Progenitor cell of endocrine pancreas (in vitro differentiated cells): ENCODE data around the gene USP25. TPM values are rescaled to one million over a fixed set of nuclear protein-coding genes. Genes with fewer than 3 reads are reported as not detected.

ENCODE experiments used
- DNase-seq: peaks from one replicate; pipeline ENCODE4 v3.0.0; 2021; ENCODE audit warnings: low spot score; ENCODE audit not compliant: unreplicated experiment
- H3K27ac Mint-ChIP-seq: 2 replicates; pipeline ENCODE4 v1.8.0; 2021; ENCODE audit warnings: mild to moderate bottlenecking, moderate library complexity, mixed read lengths
- H3K27me3 Mint-ChIP-seq: 2 replicates; pipeline ENCODE4 v1.8.0; 2021; ENCODE audit warnings: mixed read lengths
- H3K36me3 Mint-ChIP-seq: 2 replicates; pipeline ENCODE4 v1.8.0; 2022; ENCODE audit warnings: mixed read lengths; ENCODE audit not compliant: insufficient read depth
- H3K4me1 Mint-ChIP-seq: 2 replicates; pipeline ENCODE4 v1.8.0; 2021; ENCODE audit warnings: low read depth, mixed read lengths
- H3K4me3 Mint-ChIP-seq: 2 replicates; pipeline ENCODE4 v1.8.0; 2021; ENCODE audit warnings: low read depth, mild to moderate bottlenecking, moderate library complexity, mixed read lengths
- H3K9me3 Mint-ChIP-seq: 2 replicates; pipeline ENCODE4 v1.8.0; 2021; ENCODE audit warnings: low read depth, mixed read lengths
- CTCF ChIP-seq: fragments of 200-600 bp; sonication (generic); IDR thresholded peaks from one replicate; pipeline ENCODE4 v1.5.0; 2021; ENCODE audit warnings: antibody characterized with exemption, mild to moderate bottlenecking; ENCODE audit not compliant: unreplicated experiment
- total RNA-seq: library from RNA; stranded (reverse); gene quantifications from 2 replicates; pipeline ENCODE4 v1.2.1, GENCODE V29; 2021

Gene USP25
- total RNA-seq, 1 donor from 2014 or later, result 48.8 TPM

DNA sequence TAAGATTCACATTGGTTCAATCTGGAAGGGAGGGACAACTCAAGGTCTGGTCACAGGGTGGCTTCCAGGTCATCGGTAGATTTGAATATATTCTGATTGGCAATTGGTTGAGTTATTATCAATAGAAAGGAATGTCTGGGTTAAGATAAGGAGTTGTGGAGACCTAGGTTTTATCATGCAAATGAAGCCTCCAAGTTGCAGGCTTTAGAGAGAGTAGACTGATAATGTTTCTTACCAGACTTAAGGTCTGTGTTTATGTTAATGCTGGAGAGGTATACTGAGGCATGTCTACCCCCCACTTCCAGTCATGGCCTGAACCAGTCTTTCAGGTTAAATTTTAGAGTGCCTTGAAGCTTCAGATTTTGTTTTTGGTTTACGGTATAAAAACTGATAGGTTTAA, 29.7 kb downstream of the USP25 start:
- DNase-seq, result no peak
- H3K4me3 Mint-ChIP-seq, result no peak overlapping the region
- peak overlapping the region; percentile 23 for H3K27ac Mint-ChIP-seq

DNA sequence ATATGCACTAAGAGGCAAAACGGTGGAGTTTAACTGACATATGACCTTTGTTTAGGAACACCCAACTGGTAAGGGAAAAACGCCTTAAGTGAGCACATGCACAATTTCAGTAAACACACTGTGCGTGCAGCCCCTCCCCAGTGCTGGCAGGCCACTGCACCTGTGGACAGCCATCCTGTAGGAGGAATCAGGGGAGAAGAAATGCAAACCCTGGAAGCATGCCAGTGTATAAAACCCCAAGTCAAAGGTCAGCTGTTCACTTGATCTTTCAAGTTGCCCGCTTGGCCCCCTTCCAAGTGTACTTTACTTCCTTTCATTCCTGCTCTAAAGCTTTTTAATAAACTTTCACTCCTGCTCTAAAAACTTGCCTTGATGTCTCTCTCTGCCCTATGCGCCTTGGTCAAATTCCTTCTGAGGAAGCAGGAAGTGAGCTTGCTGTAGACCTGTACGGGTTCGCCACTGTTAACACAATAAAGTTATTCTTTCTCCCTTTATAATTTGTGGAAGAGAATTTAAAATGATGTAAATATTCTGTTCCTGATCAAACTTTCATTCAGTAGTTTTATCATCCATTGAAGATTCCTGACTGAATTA, 31.8 kb downstream of the USP25 start:
- peak overlapping the region; percentile 63 for H3K27ac Mint-ChIP-seq
- peaks cover 28% of the 10 kb centered on the region for H3K9me3 Mint-ChIP-seq

More for the DNA sequence above, 29.7 kb downstream of the USP25 start:
- H3K9me3 Mint-ChIP-seq, result peaks cover 35% of the 10 kb centered on the region
- TF ChIP-seq CTCF, result no peak
- no peaks in the 10 kb centered on the region for H3K27me3 Mint-ChIP-seq
- H3K36me3 Mint-ChIP-seq, result peaks cover 29% of the 10 kb centered on the region
- peaks cover 31% of the 10 kb centered on the region for H3K4me1 Mint-ChIP-seq

DNA sequence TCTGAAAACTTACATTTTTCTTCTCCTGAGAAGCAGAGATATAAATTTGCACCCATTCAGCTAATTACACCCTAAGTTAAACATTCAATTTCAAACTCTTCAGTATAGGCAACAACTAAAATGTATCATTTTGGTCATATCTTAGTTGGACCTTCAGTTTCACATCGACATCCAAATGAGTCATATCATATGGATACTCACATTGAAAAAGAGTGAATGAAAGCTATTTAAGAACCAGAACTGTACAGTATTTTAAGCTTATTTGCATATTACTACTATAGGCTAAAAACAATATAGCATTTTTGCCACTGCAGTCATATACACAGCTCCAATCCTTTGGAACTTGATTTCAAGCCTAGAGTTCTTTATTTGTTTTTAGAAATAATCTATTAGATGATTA, 33.6 kb downstream of the USP25 start:
- Mint-ChIP-seq H3K27me3 (no peaks in the 10 kb centered on the region), H3K27ac (no peak overlapping the region), H3K4me3 (no peak overlapping the region), H3K9me3 (peaks cover 12% of the 10 kb centered on the region), H3K4me1 (peaks cover 32% of the 10 kb centered on the region), H3K36me3 (peaks cover 13% of the 10 kb centered on the region)
- no peak for TF ChIP-seq CTCF
- DNase-seq, result no peak

More for the DNA sequence above, 31.8 kb downstream of the USP25 start:
- H3K4me3 Mint-ChIP-seq, result peak overlapping the region; percentile 8
- TF ChIP-seq CTCF, result no peak
- H3K4me1 Mint-ChIP-seq, result peaks cover 19% of the 10 kb centered on the region
- no peaks in the 10 kb centered on the region for H3K27me3 Mint-ChIP-seq
- DNase-seq, result no peak
- peaks cover 22% of the 10 kb centered on the region for H3K36me3 Mint-ChIP-seq

DNA sequence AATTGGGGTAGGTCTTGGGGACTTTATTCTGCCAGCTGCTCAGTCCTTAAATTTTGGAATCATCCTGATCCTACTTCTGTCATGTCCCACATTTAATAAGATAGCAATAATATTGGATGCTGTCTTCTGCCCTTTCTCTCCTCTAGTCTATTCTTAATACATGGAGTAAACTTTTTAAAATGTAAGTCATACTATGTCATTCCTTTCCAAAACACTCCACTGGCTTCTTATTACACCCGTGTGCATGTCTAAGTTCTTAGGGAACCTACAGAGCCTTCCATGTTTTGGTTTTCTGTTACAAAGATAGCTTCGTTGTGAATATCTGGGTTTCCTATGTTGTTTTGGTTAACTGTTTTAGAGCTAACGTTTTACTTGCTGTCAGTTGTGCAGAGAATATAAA, 35.1 kb downstream of the USP25 start:
- DNase-seq, result no peak
- Mint-ChIP-seq H3K36me3 (peaks cover 13% of the 10 kb centered on the region), H3K4me1 (peaks cover 29% of the 10 kb centered on the region), H3K9me3 (peaks cover 8% of the 10 kb centered on the region), H3K4me3 (no peak overlapping the region), H3K27ac (no peak overlapping the region), H3K27me3 (no peaks in the 10 kb centered on the region)
- no peak for TF ChIP-seq CTCF

GRCh38 chr21:15766952-15767603, 37.3 kb downstream of the USP25 start:
- no peak for DNase-seq
- Mint-ChIP-seq H3K9me3 (peaks cover 8% of the 10 kb centered on the region), H3K36me3 (peaks cover 19% of the 10 kb centered on the region), H3K4me3 (no peak overlapping the region), H3K4me1 (peaks cover 21% of the 10 kb centered on the region), H3K27ac (no peak overlapping the region), H3K27me3 (no peaks in the 10 kb centered on the region)
- TF ChIP-seq CTCF, result no peak
